K562 (cell line): Measurements from ENCODE around the gene ERFL. TPM values are rescaled to one million over a fixed set of nuclear protein-coding genes. Genes with fewer than 3 reads are reported as not detected.

Experiments used
- CBFA2T3 ChIP-seq: fragments of 450-650 bp; IDR thresholded peaks from 2 replicates; pipeline ENCODE4 v1.6.1; 2017
- DACH1 ChIP-seq: fragments of 450-650 bp; IDR thresholded peaks from 2 replicates; pipeline ENCODE4 v1.6.1; 2018; ENCODE audit not compliant: partially characterized antibody
- DNMT1 ChIP-seq: fragments of 450-650 bp; IDR thresholded peaks from 2 replicates; pipeline ENCODE4 v1.6.1; 2016; ENCODE audit warnings: antibody characterized with exemption, mild to moderate bottlenecking
- DPF2 ChIP-seq: fragments of 450-650 bp; IDR thresholded peaks from 2 replicates; pipeline ENCODE4 v1.6.1; 2016
- KAT7 ChIP-seq: sonication (generic); formaldehyde crosslinking; IDR thresholded peaks from 2 replicates; pipeline ENCODE4 v1.8.0; 2022; ENCODE audit warnings: missing genetic modification reagents, mild to moderate bottlenecking, borderline replicate concordance
- MTA3 ChIP-seq: fragments of 450-650 bp; formaldehyde crosslinking; IDR thresholded peaks from 2 replicates; pipeline ENCODE4 v1.6.1; 2017; ENCODE audit warnings: mild to moderate bottlenecking, borderline replicate concordance
- MYBL2 ChIP-seq, 2 experiments: fragments of 450-650 bp in 1 of 2; sonication (generic) in 1 of 2; formaldehyde crosslinking in 1 of 2; IDR thresholded peaks; 2 replicates each; pipeline versions ENCODE4 v1.6.1 to v1.8.1; 2017 to 2022; ENCODE audit warnings: borderline replicate concordance in 1 of 2, inconsistent platforms in 1 of 2, low read depth in 1 of 2, mild to moderate bottlenecking in 1 of 2, missing genetic modification reagents in 1 of 2, moderate library complexity in 1 of 2
- NFIC ChIP-seq: fragments of 450-650 bp; IDR thresholded peaks from 2 replicates; pipeline ENCODE4 v1.6.1; 2017; ENCODE audit warnings: mild to moderate bottlenecking, inconsistent platforms
- RBFOX2 ChIP-seq: fragments of 200-400 bp; formaldehyde crosslinking; IDR thresholded peaks from 2 replicates; pipeline ENCODE4 v1.6.1; 2017; ENCODE audit warnings: low read depth, mild to moderate bottlenecking, low read length, moderate library complexity
- SIRT6 ChIP-seq: IDR thresholded peaks from one replicate; pipeline ENCODE4 v1.6.1; 2012; ENCODE audit warnings: low read depth, mild to moderate bottlenecking, control low read depth, inconsistent platforms, low read length, moderate library complexity
- TAL1 ChIP-seq: fragments of 450-650 bp; IDR thresholded peaks from 2 replicates; pipeline ENCODE4 v1.6.1; 2016; ENCODE audit warnings: mild to moderate bottlenecking
- TGIF2 ChIP-seq: sonication (generic); formaldehyde crosslinking; IDR thresholded peaks from 2 replicates; pipeline ENCODE4 v1.8.1; 2022; ENCODE audit warnings: mild to moderate bottlenecking, missing genetic modification reagents, moderate library complexity
- ZNF253 ChIP-seq: fragments of 250-450 bp; sonication (Bioruptor Pico); conservative IDR thresholded peaks from 2 replicates; pipeline ENCODE4 v1.6.1; 2021; ENCODE audit warnings: mild to moderate bottlenecking
- ZNF764 ChIP-seq: fragments of 250-450 bp; sonication (Bioruptor Pico); IDR thresholded peaks from 2 replicates; pipeline ENCODE4 v1.4.0; 2020; ENCODE audit warnings: low read depth, mild to moderate bottlenecking, moderate library complexity
- ZSCAN32 ChIP-seq: fragments of 450-650 bp; formaldehyde crosslinking; IDR thresholded peaks from 2 replicates; pipeline ENCODE4 v1.4.0; 2020; ENCODE audit warnings: mild to moderate bottlenecking, moderate library complexity
- polyA plus RNA-seq, 8 experiments: library from polyadenylated mRNA; depleted of rRNA in 4 of 8; stranded (reverse) in 5 of 8; unstranded in 3 of 8; fragments of >200 nt; fragmentation: Nextera tagmentation in 2 of 8; fragmentation: Illumina TruSeq in 1 of 8; extraction: Ambion mirVana in 2 of 8; extraction: Trizol in 1 of 8; gene quantifications; 2 replicates each; pipeline versions ENCODE4 v1.2.1 to v1.2.3, GENCODE V29; 2011 to 2014; ENCODE audit warnings: inconsistent platforms in 1 of 8, missing spikeins in 1 of 8
- total RNA-seq, 7 experiments: library from RNA; depleted of rRNA in 6 of 7; stranded (reverse); fragments of >200 nt in 6 of 7; fragmentation: Illumina TruSeq in 2 of 7; extraction: Trizol in 2 of 7; gene quantifications; 2 replicates each; pipeline versions ENCODE4 v1.2.1 to v1.2.3, GENCODE V29; 2011 to 2021; ENCODE audit warnings: low replicate concordance in 1 of 7
- TF ChIP-seq, protein P1 (sequence below): sonication (generic); formaldehyde crosslinking; IDR thresholded peaks from 2 replicates; pipeline ENCODE4 v1.8.0; 2022; ENCODE audit warnings: mild to moderate bottlenecking, missing genetic modification reagents
- TF ChIP-seq, protein P2 (sequence below): sonication (generic); formaldehyde crosslinking; IDR thresholded peaks from 2 replicates; pipeline ENCODE4 v1.8.1; 2022; ENCODE audit warnings: missing genetic modification reagents
- TF ChIP-seq, protein P3 (sequence below): fragments of 250-450 bp; sonication (Bioruptor Pico); IDR thresholded peaks from 2 replicates; pipeline ENCODE4 v1.4.0; 2020; ENCODE audit warnings: mild to moderate bottlenecking, moderate library complexity

ERFL gene
- total and polyA plus RNA-seq, 9 of the 15 experiments (the other 6 are each of a cell fraction or from before 2014, with no cell fraction given), result 0.07 to 0.75 (median 0.32) TPM; not detected in 4

DNA sequence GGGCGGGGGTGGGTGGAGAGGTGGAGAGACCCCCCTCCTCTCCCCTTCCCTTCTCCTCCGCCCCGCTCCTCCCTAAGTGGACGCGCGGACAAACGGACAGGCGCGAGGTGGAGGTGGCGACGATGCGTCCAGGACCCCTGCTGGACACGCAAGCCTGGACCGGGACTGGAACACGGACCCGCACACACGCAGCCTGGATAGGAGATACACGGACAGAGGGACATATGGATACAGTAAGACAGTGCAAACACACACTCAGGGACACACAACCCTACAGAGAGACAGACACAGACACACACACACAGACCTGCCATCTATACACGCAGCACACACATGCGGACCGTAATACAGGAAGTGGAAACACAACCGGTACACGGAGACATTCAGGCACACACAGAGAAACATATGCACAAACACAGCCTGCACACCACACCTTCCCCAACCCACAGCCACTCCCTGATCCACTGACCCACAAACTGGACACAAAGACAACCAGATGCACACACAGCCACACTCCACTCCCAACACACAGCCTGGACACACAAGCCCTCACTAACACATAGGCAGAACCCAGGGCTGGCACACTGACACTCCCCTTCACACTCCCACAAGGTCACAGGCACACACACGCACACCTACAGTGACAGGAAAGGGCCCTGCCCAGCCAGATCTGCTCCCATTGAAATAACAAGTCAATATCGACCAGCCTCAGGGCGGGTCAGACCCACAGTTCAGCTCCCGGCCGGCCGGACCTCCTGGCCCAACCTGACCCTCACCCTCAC lies 696 bp upstream of the ERFL start (continued):
- TF ChIP-seq NFIC (peak; percentile 27; the same call in 1 of the 2 replicates), SIRT6 (no peak), ZSCAN32 (CRISPR knock-in tag) (no peak), CBFA2T3 (no peak), ZNF764 (CRISPR knock-in tag) (no peak), MTA3 (no peak; the same call in 1 of the 2 replicates), TGIF2 (CRISPR knock-in tag) (no peak), RBFOX2 (peak; percentile 60), DACH1 (no peak), MYBL2 (IDR thresholded peaks at IDR 0.05; ENCODE audit: low read depth) (no peak), MYBL2 (CRISPR knock-in tag; IDR thresholded peaks at IDR 0.05; ENCODE audit: borderline replicate concordance) (no peak), TAL1 (no peak), DPF2 (peak; percentile 58), KAT7 (CRISPR knock-in tag) (no peak), ZNF253 (CRISPR knock-in tag) (no peak), DNMT1 (no peak)
- TF ChIP-seq, protein P1, sequence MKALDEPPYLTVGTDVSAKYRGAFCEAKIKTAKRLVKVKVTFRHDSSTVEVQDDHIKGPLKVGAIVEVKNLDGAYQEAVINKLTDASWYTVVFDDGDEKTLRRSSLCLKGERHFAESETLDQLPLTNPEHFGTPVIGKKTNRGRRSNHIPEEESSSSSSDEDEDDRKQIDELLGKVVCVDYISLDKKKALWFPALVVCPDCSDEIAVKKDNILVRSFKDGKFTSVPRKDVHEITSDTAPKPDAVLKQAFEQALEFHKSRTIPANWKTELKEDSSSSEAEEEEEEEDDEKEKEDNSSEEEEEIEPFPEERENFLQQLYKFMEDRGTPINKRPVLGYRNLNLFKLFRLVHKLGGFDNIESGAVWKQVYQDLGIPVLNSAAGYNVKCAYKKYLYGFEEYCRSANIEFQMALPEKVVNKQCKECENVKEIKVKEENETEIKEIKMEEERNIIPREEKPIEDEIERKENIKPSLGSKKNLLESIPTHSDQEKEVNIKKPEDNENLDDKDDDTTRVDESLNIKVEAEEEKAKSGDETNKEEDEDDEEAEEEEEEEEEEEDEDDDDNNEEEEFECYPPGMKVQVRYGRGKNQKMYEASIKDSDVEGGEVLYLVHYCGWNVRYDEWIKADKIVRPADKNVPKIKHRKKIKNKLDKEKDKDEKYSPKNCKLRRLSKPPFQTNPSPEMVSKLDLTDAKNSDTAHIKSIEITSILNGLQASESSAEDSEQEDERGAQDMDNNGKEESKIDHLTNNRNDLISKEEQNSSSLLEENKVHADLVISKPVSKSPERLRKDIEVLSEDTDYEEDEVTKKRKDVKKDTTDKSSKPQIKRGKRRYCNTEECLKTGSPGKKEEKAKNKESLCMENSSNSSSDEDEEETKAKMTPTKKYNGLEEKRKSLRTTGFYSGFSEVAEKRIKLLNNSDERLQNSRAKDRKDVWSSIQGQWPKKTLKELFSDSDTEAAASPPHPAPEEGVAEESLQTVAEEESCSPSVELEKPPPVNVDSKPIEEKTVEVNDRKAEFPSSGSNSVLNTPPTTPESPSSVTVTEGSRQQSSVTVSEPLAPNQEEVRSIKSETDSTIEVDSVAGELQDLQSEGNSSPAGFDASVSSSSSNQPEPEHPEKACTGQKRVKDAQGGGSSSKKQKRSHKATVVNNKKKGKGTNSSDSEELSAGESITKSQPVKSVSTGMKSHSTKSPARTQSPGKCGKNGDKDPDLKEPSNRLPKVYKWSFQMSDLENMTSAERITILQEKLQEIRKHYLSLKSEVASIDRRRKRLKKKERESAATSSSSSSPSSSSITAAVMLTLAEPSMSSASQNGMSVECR (CRISPR knock-in tag), result peak; percentile 74
- TF ChIP-seq, protein P2, sequence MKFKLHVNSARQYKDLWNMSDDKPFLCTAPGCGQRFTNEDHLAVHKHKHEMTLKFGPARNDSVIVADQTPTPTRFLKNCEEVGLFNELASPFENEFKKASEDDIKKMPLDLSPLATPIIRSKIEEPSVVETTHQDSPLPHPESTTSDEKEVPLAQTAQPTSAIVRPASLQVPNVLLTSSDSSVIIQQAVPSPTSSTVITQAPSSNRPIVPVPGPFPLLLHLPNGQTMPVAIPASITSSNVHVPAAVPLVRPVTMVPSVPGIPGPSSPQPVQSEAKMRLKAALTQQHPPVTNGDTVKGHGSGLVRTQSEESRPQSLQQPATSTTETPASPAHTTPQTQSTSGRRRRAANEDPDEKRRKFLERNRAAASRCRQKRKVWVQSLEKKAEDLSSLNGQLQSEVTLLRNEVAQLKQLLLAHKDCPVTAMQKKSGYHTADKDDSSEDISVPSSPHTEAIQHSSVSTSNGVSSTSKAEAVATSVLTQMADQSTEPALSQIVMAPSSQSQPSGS (CRISPR knock-in tag), result no peak
- TF ChIP-seq, protein P3, sequence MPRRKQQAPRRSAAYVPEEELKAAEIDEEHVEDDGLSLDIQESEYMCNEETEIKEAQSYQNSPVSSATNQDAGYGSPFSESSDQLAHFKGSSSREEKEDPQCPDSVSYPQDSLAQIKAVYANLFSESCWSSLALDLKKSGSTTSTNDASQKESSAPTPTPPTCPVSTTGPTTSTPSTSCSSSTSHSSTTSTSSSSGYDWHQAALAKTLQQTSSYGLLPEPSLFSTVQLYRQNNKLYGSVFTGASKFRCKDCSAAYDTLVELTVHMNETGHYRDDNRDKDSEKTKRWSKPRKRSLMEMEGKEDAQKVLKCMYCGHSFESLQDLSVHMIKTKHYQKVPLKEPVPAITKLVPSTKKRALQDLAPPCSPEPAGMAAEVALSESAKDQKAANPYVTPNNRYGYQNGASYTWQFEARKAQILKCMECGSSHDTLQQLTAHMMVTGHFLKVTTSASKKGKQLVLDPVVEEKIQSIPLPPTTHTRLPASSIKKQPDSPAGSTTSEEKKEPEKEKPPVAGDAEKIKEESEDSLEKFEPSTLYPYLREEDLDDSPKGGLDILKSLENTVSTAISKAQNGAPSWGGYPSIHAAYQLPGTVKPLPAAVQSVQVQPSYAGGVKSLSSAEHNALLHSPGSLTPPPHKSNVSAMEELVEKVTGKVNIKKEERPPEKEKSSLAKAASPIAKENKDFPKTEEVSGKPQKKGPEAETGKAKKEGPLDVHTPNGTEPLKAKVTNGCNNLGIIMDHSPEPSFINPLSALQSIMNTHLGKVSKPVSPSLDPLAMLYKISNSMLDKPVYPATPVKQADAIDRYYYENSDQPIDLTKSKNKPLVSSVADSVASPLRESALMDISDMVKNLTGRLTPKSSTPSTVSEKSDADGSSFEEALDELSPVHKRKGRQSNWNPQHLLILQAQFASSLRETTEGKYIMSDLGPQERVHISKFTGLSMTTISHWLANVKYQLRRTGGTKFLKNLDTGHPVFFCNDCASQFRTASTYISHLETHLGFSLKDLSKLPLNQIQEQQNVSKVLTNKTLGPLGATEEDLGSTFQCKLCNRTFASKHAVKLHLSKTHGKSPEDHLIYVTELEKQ (CRISPR knock-in tag), result no peak
